GM19035 (cell line): ENCODE results near the gene LCT.
"Not testable (repeated sequence)": the region's sequence is repeated elsewhere in the genome, so short reads cannot be mapped to it uniquely, and the experiment has no call there.

Source experiments
- ATAC-seq: cut with Tn5 transposase; IDR thresholded peaks from one replicate; pipeline ENCODE4 v1.9.1; 2021; ENCODE audit not compliant: unreplicated experiment

LCT gene

GRCh38 chr2:135832891-135833290, 4.1 kb downstream of the LCT start:
- no peak for ATAC-seq

GRCh38 chr2:135831180-135831812, 5.7 kb downstream of the LCT start:
- ATAC-seq: no peak

DNA sequence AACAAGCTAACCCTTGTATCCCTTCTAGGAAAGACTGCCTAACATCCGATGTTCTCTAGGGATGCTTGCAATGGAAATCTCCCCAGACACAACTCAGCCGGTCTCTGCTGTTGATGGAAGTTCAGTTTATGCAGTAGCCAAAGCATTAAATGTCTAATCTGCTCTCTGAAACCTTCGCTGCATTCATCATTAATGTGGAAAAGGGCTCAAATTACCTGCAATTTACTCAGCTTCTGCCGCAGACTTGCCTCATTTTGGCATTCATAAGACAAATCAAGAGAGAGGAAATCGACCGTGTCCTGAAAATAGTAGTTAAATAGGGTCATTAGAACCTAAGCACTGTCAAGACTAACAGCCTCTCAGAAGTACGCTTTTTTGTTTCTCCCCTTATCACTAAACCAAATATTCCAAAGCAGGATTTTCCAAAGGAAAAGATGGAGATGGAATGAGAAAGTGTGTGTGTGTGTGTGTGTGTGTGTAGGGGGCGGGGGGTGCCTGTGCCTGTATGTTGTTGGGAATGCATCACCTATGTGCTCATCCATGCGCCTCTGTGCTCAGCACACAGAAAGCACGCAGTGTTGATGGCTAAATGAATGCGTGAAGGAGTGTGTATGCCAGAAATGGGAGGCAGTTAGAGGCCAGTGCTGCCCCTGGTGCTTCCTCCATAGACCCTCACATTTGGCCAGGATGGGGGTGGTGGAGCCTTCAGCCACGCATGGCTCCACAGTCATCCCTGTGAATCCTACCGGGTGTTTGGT, 7.4 kb downstream of the LCT start:
- ATAC-seq: no peak

GRCh38 chr2:135826544-135826943, 10.4 kb downstream of the LCT start:
- ATAC-seq: no peak

DNA sequence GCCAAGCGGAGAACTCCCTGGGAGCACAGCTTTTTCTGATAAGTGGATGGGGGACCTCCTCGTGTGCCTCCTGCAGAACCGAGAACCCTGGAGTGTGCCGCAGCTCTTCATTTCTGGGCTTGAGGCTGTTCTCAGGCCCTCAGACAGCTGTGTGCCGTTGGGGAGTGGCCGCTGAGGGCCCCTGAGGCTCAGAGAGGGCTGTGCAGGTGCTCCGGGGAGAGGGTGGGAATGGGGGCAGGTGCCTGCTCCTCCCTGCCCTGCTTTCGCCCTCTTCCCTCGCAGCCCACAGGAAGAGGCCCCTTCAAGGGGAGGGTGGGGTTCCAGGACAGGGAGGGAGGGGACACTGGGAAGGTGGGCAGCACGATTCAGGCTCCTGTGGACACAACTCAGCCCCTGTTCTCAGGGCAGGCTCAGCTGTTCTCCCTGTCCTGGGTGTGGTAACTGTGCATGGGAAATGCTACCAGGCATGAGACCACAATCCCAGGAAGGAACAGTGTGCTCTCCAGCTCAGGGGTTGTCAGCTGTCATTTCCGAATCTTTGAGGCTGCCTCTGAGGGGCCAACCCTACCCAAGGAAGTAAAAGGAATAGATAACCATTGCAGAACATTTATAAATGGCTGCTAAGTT, 11.3 kb downstream of the LCT start:
- no peak for ATAC-seq

- ATAC-seq: no peak
Measured at GRCh38 chr2:135825131-135825530, 11.9 kb downstream of the LCT start.

DNA sequence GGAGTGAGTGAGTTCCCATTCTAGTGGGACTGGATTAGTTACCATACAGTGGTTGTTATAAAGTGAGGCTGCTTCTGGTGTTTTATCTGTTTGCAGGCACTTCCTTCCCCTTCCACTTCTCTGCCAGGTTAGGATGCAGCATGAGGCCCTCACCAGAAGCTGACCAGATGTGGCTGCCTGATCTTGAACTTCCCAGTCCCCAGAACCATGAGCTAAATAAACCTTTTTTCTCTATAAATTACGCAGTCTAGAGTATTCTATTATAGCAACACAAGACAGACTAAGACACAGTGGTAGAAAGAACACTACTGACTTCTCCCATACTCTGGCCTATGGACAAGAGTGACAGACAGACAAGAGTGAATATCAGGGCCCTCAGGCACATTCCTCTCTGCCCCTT, 14.1 kb downstream of the LCT start:
- ATAC-seq: no peak

DNA sequence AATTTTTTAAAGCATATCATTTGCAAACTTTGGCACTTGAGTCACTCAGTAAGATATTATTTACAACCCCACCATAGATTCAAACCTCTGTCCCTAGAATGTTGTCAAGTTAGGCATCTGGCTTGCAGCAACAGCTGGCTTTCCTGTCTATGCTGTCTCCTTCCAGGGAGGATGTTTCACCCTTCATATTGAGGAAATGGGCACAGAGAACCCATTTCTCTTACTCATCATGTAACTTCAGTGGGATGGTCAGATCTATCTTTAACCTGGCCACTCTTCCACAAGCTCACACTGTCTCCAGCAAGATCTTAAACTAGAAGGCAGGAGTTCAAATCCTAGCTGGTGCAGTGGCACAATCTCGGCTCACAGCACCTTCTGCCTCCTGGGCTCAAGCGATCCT, 15.8 kb downstream of the LCT start:
- ATAC-seq: no peak

DNA sequence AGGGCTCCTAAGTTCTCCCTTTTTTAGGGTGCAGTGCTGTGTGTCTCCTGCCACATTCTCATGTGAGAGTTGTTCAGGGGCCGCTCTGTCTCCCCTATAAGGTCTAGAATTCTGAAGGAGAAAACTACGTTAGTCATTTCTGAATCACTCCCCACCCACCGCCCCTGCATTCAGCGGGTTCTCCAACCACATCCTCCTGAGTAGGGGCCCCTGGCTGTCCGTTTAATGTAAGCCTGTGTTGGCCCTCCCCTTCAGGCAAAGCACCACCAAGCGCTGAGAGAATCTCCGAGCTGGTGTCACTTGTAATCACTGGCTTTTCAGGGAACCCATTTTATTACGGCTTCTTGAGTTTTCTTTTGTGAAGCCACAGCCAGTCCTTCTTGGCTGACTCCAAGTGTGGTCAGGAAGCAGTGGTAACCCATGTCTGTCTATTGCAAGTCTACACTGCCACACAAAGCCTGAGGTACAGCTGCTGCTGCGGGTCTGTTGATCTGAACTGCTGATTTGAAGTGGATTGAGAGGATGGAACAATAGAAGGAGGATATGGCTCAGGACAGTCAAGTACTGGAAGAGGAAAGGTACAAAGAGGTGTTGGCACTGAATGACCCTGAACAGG, 16.9 kb downstream of the LCT start:
- ATAC-seq: peak; percentile 90

DNA sequence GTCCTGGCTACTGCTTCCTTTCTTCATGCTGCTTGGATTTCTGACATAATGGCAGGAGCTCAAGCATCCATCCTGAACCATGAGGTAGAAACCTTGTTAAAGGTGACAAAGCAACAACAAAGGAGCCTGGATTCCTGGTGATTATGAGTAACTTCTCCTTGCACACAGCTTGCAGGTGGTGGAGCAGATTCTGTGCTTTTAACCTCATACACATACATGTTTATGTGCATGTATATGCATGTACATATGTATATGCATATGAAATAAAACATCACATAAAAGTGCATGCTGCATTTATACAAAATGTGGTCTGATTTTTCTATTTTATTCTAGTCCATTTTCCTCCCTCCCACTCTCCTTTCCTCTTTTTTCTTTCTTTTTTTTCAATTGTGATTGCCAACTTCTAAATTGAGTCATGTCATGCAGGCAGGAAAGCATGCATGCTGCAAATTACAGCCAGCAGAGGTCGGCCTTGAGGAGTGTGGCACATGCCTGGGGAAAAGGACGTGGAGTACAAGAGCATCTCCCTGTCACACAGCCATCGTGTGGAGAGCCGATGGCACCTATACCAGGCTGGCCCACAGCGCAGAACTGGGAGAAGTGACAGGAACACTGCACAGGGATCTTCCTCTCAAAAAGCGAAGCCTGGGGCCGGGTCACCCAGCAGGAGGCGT, 17.9 kb downstream of the LCT start:
- ATAC-seq: no peak

GRCh38 chr2:135817951-135818350, 19.0 kb downstream of the LCT start:
- no peak for ATAC-seq

DNA sequence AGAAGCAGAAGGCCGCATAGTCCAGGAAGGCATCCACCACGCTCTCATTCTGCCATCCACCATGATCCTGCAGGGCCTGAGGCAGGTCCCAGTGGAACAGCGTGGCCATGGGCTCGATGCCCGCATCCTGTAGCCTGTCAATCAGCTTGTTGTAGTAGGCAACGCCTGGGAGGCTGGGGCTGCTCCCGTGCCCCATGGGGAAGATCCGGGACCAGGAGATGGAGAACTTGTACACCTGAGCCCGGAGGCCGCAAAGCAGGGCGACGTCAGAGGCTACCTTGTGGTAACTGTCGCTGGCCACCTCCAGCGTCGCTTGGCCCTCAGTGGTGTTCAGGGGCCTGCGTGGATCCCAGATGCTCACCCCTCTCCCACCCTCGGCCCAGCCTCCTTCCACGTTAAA, 19.5 kb downstream of the LCT start:
- no peak for ATAC-seq

DNA sequence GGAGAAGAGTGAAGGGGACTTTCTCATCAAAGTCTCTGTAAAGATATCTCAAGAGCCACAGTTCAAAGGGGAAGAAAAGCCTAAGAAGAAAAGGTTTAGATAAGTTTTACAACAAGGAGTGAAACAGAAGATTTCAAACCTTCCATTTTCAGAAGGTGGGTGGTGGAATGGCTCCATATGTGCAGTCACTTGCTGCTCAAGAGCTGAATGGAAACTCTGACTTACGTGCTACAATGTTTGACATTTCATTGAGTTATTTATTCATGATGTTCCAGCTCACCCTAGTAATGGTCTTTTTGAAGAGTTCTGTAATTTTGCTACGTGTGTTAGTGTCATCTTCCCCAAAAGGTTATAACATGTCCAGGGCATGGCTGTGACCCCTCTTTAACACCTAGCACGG, 21.7 kb downstream of the LCT start:
- ATAC-seq: no peak

DNA sequence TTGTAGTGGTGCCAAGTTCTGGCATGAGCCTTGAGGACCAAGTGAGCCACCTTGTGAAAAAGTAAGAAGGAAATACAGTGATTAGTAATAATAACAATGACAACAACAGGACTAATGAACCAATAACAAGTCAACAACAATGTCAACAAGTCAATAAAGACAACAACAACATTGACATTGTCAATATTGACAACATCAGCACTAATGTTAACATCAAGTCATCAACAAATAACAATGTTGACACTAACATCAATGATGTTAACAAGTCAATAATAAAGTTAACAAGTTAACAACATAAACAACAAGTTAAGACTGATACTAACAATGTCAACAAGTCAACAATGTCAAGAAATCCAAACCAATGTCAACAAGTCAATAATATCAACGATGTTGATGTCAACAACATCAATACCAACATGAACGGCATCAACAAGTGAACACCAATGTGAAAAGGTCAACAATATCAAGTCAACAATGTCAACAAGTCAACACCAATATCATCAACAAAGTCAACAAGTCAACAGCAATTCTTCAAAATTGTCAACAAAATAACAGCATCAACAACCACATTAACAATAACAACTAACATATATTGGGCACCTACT, 24.0 kb downstream of the LCT start:
- no peak for ATAC-seq

- not testable (repeated sequence) for ATAC-seq
Measured at GRCh38 chr2:135807874-135808273, 29.1 kb downstream of the LCT start.

DNA sequence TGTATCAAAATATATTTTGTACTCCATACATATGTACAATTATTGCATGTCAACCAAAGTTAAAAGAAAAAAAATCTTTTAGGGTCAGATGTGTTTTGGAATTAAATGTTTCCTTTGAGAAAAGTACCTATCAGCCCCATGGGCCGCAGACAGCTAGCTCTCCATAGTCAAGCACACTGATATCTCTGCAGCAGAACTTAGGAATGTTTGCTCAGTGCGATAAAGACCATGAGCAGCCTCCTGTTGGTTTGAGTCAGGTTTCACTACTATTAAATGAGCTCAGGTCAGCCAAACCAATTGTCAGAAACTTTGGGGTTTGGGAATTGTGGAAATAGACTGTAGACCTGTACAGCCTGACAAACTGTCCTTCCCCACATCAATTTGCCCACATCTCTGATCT, 33.7 kb downstream of the LCT start:
- ATAC-seq: no peak

DNA sequence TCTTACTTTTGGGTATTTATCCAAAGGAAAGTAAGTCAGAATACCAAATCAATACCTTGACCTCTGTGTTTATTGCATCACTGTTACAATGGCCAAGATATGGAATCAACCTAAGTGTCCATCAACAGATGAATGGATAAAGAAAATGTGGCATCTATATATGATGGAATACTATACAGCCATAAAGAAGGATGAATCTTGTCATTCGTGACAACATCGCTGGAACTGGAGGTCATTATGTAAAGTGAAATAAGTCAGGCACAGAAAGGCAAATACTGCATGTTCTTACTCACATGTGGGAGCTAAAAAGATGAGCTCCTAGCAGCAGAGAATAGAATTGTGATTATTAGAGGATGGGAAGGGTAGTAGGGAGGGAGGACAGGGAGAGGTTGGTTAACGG, 34.6 kb downstream of the LCT start:
- ATAC-seq: no peak

DNA sequence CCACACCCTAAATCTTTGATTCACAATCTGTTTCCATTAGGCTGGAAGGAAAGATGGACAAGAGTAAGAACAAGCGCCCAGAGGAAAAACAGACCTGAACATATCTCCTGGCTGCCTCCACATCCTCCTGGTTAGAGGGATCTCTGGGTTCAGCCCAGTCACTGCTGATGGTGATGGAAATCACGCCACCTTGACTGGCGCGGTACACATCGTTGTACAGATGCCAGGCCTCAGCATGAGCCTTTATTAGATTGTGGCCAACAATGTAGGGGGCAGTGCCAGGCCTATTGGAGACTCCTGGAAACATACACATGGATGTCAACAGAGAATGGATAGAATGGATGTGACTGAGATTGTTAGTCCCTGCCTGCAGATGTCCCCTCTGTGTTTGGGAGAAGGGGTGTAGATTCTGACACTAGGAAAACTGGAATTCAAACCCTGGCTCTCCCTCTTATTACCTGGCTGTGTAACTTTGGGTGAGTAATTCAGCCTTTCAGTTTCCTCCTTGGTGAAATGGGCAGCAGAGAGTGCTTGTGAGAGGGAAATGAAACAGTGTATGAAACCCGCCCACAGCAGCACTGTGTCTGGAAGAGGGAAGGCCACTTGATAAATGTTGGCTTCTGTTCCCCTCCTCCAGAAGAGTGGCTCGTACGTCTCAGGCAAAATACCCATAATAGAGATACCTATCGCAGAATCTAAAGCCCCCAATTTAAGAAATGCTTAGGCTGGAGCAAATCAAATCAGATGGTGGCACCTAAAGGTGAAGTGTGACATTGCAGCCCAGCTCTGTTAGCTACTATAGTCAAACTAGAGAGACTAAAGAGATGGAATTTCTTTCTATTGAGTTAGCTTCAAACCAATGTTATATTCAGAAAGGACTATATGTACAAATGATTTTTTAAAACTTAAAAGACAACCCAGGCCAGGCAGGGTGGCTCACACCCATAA, 36.2 kb downstream of the LCT start:
- no peak for ATAC-seq

- ATAC-seq: no peak
Measured at GRCh38 chr2:135799738-135800137, 37.2 kb downstream of the LCT start.

- ATAC-seq: no peak
Measured at GRCh38 chr2:135798762-135799161, 38.2 kb downstream of the LCT start.
